HepG2 (cell line): Measurements from ENCODE around the gene WDR49. TPM values are rescaled to one million over a fixed set of nuclear protein-coding genes. Genes with fewer than 3 reads are reported as not detected.

Experiments
- ATAC-seq: fragments of 200-7000 bp; cut with Tn5 transposase; 3 replicates; pipeline ENCODE4 v1.9.1; 2020; ENCODE audit warnings: mild to moderate bottlenecking, moderate library complexity
- BruUV-seq: library from RNA; stranded (reverse); fragments of 400-500 nt; replicated peaks from 2 replicates; lab custom pipeline; 2021; lab: Mats Ljungman, UMichigan
- CTCF ChIA-PET: fragments of 300-600 bp; formaldehyde crosslinking; extraction: SDS; loops from one replicate; lab custom pipeline; 2021; ENCODE audit warnings: low total read pairs, inconsistent platforms, low intra/inter-chr PET ratio; lab: Yijun Ruan, JAX
- POLR2A ChIA-PET: fragments of 350-600 bp; sonication (Branson Sonifier 250); formaldehyde crosslinking; loops from one replicate; lab custom pipeline; 2020; ENCODE audit warnings: antibody characterized with exemption, inconsistent platforms; lab: Yijun Ruan, JAX
- DNase-seq: peaks from one replicate; pipeline ENCODE4 v3.0.0-alpha.2; 2015; ENCODE audit warnings: low spot score
- FAIRE-seq: peaks from 3 replicates; lab custom pipeline; 2011; peaks lifted over from hg19 to GRCh38; lab: Jason Lieb, UNC
- H2AFZ ChIP-seq: one replicate; pipeline ENCODE4 v1.6.1; 2011; ENCODE audit warnings: low read length, inconsistent platforms
- H3K27ac ChIP-seq: fragments of 300-600 bp; 3 replicates; pipeline ENCODE4 v1.8.0; 2011; ENCODE audit warnings: mixed run types, mild to moderate bottlenecking, mixed read lengths, low read length, inconsistent platforms; ENCODE audit not compliant: insufficient read depth; ENCODE audit errors: extremely low read length
- H3K27me3 ChIP-seq, 2 experiments: fragments of 200-600 bp in 1 of 2; 2 replicates in 1 of 2; 3 replicates in 1 of 2; pipeline versions ENCODE4 v1.6.0 to v1.8.0; 2011; ENCODE audit warnings: low read length in 2 of 2, mild to moderate bottlenecking in 2 of 2, moderate library complexity in 2 of 2, inconsistent platforms in 1 of 2; ENCODE audit not compliant: insufficient read depth in 2 of 2, control insufficient read depth in 1 of 2
- H3K36me3 ChIP-seq, 2 experiments: fragments of 200-600 bp in 1 of 2; replicated peaks in 1 of 2; 2 replicates in 1 of 2; 3 replicates in 1 of 2; pipeline versions ENCODE4 v1.5.1 to v1.8.0; 2011; ENCODE audit warnings: low read length in 2 of 2, inconsistent platforms in 1 of 2; ENCODE audit not compliant: insufficient read depth in 2 of 2, control insufficient read depth in 1 of 2
- H3K4me1 ChIP-seq: 2 replicates; pipeline ENCODE4 v1.5.1; 2012; ENCODE audit warnings: low read length, inconsistent platforms; ENCODE audit not compliant: insufficient read depth
- H3K4me2 ChIP-seq: 2 replicates; pipeline ENCODE4 v1.6.0; 2011; ENCODE audit warnings: low read depth, low read length, inconsistent platforms
- H3K4me3 ChIP-seq, 3 experiments: fragments of 200-600 bp in 1 of 3; sonication (generic), shearing (Covaris generic) in 1 of 3; replicated peaks in 1 of 3; 2 replicates each; pipeline ENCODE4 v1.5.1; 2011 to 2016; ENCODE audit warnings: low read length in 3 of 3, inconsistent platforms in 2 of 3, low read depth in 2 of 3, mild to moderate bottlenecking in 2 of 3, control low read depth in 1 of 3, mixed read lengths in 1 of 3; ENCODE audit not compliant: insufficient read depth in 1 of 3
- H3K79me2 ChIP-seq: one replicate; pipeline ENCODE4 v1.6.1; 2011; ENCODE audit warnings: low read length, inconsistent platforms; ENCODE audit not compliant: insufficient read depth
- H3K9ac ChIP-seq: 2 replicates; pipeline ENCODE4 v1.6.0; 2011; ENCODE audit warnings: mild to moderate bottlenecking, low read depth, low read length, inconsistent platforms; ENCODE audit not compliant: insufficient read depth
- H3K9me3 ChIP-seq: 2 replicates; pipeline ENCODE4 v1.5.1; 2012; ENCODE audit warnings: mild to moderate bottlenecking, low read length
- H4K20me1 ChIP-seq: 2 replicates; pipeline ENCODE4 v1.6.0; 2011; ENCODE audit warnings: inconsistent platforms, mild to moderate bottlenecking, low read length, moderate library complexity; ENCODE audit not compliant: insufficient read depth
- ATAD3A ChIP-seq: sonication (generic); formaldehyde crosslinking; IDR thresholded peaks from 2 replicates; pipeline ENCODE4 v1.4.0; 2020; ENCODE audit warnings: missing genetic modification reagents
- CREM ChIP-seq, 2 experiments: sonication (generic) in 1 of 2; formaldehyde crosslinking in 1 of 2; IDR thresholded peaks; 2 replicates each; pipeline versions ENCODE4 v1.4.0 to v1.6.1; 2016 to 2020; ENCODE audit warnings: antibody characterized with exemption in 1 of 2, mild to moderate bottlenecking in 1 of 2, missing genetic modification reagents in 1 of 2
- ESRRA ChIP-seq: sonication (generic); formaldehyde crosslinking; IDR thresholded peaks from 2 replicates; pipeline ENCODE4 v1.5.1; 2020; ENCODE audit warnings: mild to moderate bottlenecking, low read depth, missing genetic modification reagents
- GZF1 ChIP-seq: sonication (generic); formaldehyde crosslinking; IDR thresholded peaks from 2 replicates; pipeline ENCODE4 v1.5.1; 2020; ENCODE audit warnings: mild to moderate bottlenecking, missing genetic modification reagents
- HHEX ChIP-seq: IDR thresholded peaks from 2 replicates; pipeline ENCODE4 v1.6.1; 2016; ENCODE audit warnings: control low read depth
- MAF1 ChIP-seq: sonication (generic); formaldehyde crosslinking; IDR thresholded peaks from 2 replicates; pipeline ENCODE4 v1.5.0; 2020; ENCODE audit warnings: missing genetic modification reagents, borderline replicate concordance
- MAZ ChIP-seq, 2 experiments: sonication (generic) in 1 of 2; formaldehyde crosslinking in 1 of 2; IDR thresholded peaks; 2 replicates each; pipeline versions ENCODE4 v1.5.0 to v1.6.1; 2012 to 2020; ENCODE audit warnings: low read depth in 2 of 2, mild to moderate bottlenecking in 2 of 2, borderline replicate concordance in 1 of 2, improper control_type of control experiment in 1 of 2, low read length in 1 of 2, missing genetic modification reagents in 1 of 2, moderate library complexity in 1 of 2
- MTF2 ChIP-seq: sonication (generic); formaldehyde crosslinking; IDR thresholded peaks from 2 replicates; pipeline ENCODE4 v1.5.0; 2020; ENCODE audit warnings: missing genetic modification reagents, borderline replicate concordance
- MYC ChIP-seq: sonication (generic); formaldehyde crosslinking; IDR thresholded peaks from 2 replicates; pipeline ENCODE4 v1.9.0; 2021; ENCODE audit warnings: missing genetic modification reagents, borderline replicate concordance
- TMF1 ChIP-seq: sonication (generic); formaldehyde crosslinking; IDR thresholded peaks from 2 replicates; pipeline ENCODE4 v1.8.1; 2022; ENCODE audit warnings: low read depth, missing genetic modification reagents
- TRAFD1 ChIP-seq: sonication (generic); formaldehyde crosslinking; IDR thresholded peaks from 2 replicates; pipeline ENCODE4 v1.5.1; 2020; ENCODE audit warnings: missing genetic modification reagents, mild to moderate bottlenecking, borderline replicate concordance
- ZFP1 ChIP-seq: IDR thresholded peaks from 2 replicates; pipeline ENCODE4 v1.6.1; 2016
- ZNF138 ChIP-seq: sonication (generic); formaldehyde crosslinking; IDR thresholded peaks from 2 replicates; pipeline ENCODE4 v1.5.0; 2020; ENCODE audit warnings: mild to moderate bottlenecking, low read depth, missing genetic modification reagents
- ZNF34 ChIP-seq: sonication (generic); formaldehyde crosslinking; IDR thresholded peaks from 2 replicates; pipeline ENCODE4 v1.4.0; 2020; ENCODE audit warnings: mild to moderate bottlenecking, missing genetic modification reagents, borderline replicate concordance
- ZNF451 ChIP-seq: sonication (generic); formaldehyde crosslinking; IDR thresholded peaks from 2 replicates; pipeline ENCODE4 v1.5.0; 2020; ENCODE audit warnings: mild to moderate bottlenecking, missing genetic modification reagents
- ZNF619 ChIP-seq: sonication (generic); formaldehyde crosslinking; IDR thresholded peaks from 2 replicates; pipeline ENCODE4 v1.4.0; 2020; ENCODE audit warnings: mild to moderate bottlenecking, missing genetic modification reagents
- ZNF75D ChIP-seq: sonication (generic); formaldehyde crosslinking; IDR thresholded peaks from 2 replicates; pipeline ENCODE4 v1.8.1; 2023; ENCODE audit warnings: missing genetic modification reagents, mild to moderate bottlenecking, borderline replicate concordance
- ZNF766 ChIP-seq: sonication (generic); formaldehyde crosslinking; IDR thresholded peaks from 2 replicates; pipeline ENCODE4 v1.5.0; 2020; ENCODE audit warnings: missing genetic modification reagents, borderline replicate concordance
- WGBS: methylation state at CpG from one replicate; pipeline ENCODE4 v1.1.6; 2017; ENCODE audit warnings: low lambda C conversion rate; 5-methylcytosine and 5-hydroxymethylcytosine counted together
- in situ Hi-C: cut with HindIII; loops from 2 replicates; pipeline ENCODE4 v1.10.0; 2017; ENCODE audit warnings: low pct_unique_long_range_greater_than_20kb; ENCODE audit not compliant: extremely low pct_ligation_motif_present
- intact Hi-C: fragments of 100-400 bp; cut with micrococcal nuclease; formaldehyde crosslinking; loops from one replicate; pipeline ENCODE4 v1.10.0; 2022; ENCODE audit not compliant: unreplicated experiment
- polyA plus RNA-seq, 8 experiments: library from polyadenylated mRNA; depleted of rRNA in 3 of 8; stranded (reverse) in 7 of 8; unstranded in 1 of 8; fragments of >200 nt; fragmentation: Illumina TruSeq in 4 of 8; extraction: Trizol in 4 of 8; gene quantifications; 2 replicates each; pipeline versions ENCODE4 v1.2.1 to v1.2.3, GENCODE V29; 2011 to 2016; ENCODE audit warnings: low read depth in 4 of 8, missing spikeins in 1 of 8, mixed read lengths in 1 of 8; ENCODE audit not compliant: insufficient read depth in 1 of 8
- total RNA-seq, 5 experiments: library from RNA; depleted of rRNA; stranded (reverse); fragments of >200 nt; fragmentation: Illumina TruSeq; extraction: Trizol; gene quantifications; 2 replicates each; pipeline ENCODE4 v1.2.3, GENCODE V29; 2016; ENCODE audit warnings: low read depth in 1 of 5

Gene WDR49
- total and polyA plus RNA-seq, 2 of the 13 experiments (the other 11 are each of a cell fraction or from before 2014, with no cell fraction given), result 0.04 TPM; not detected in 1

- ATAC-seq (no peak), DNase-seq (no peak)
- Histone ChIP-seq H2AFZ (no peak overlapping the region), H3K9ac (no peak overlapping the region), H3K27me3 (no peaks in the 10 kb centered on the region), H3K4me2 (no peak overlapping the region), H3K9me3 (no peaks in the 10 kb centered on the region)
- in situ Hi-C loops (no loop called here), intact Hi-C loops (no loop called here)
- CTCF ChIA-PET, result no interaction called here
- no TSS peak for BruUV-seq
- TF ChIP-seq MAF1 (CRISPR knock-in tag) (no peak), GZF1 (no peak), ZNF75D (no peak), TMF1 (CRISPR knock-in tag) (no peak), ESRRA (CRISPR knock-in tag) (no peak), ATAD3A (CRISPR knock-in tag) (no peak)
- TF ChIP-seq, all 625 proteins: peak for 0
- POLR2A ChIA-PET, result no interaction called here
- H3K4me3 ChIP-seq, result no peak overlapping the region
- no peak overlapping the region for H3K27ac ChIP-seq
- WGBS, result 47% methylated on average over 5 of the region's 7 CpGs
- no peaks in the 10 kb centered on the region for H3K4me1 ChIP-seq
- H3K36me3 ChIP-seq, result no peaks in the 10 kb centered on the region
- H4K20me1 ChIP-seq, result no peaks in the 10 kb centered on the region
- no peak for FAIRE-seq
- H3K79me2 ChIP-seq, result no peaks in the 10 kb centered on the region
Measured at GRCh38 chr3:167575000-167575600, 78.6 kb downstream of the WDR49 start.

GRCh38 chr3:167572991-167573390 is 80.8 kb downstream of the WDR49 start:
- H3K4me2 ChIP-seq, result no peak overlapping the region
- H3K9me3 ChIP-seq, result no peaks in the 10 kb centered on the region
- FAIRE-seq (no peak), ATAC-seq (no peak), DNase-seq (no peak)
- H3K4me1 ChIP-seq, result no peaks in the 10 kb centered on the region
- ChIA-PET POLR2A (no interaction called here), CTCF (no interaction called here)
- H3K4me3 ChIP-seq, result no peak overlapping the region
- no TSS peak for BruUV-seq
- intact Hi-C loops, result no loop called here
- 0% methylated on average over 2 of the region's 2 CpGs for WGBS
- no peaks in the 10 kb centered on the region for H3K27me3 ChIP-seq
- no peaks in the 10 kb centered on the region for H4K20me1 ChIP-seq
- no peak overlapping the region for H3K27ac ChIP-seq
- no peaks in the 10 kb centered on the region for H3K79me2 ChIP-seq
- in situ Hi-C loops, result no loop called here
- no peaks in the 10 kb centered on the region for H3K36me3 ChIP-seq
- H3K9ac ChIP-seq, result no peak overlapping the region
- no peak overlapping the region for H2AFZ ChIP-seq
- TF ChIP-seq ZNF138 (CRISPR knock-in tag) (no peak), ZFP1 (CRISPR knock-in tag) (no peak), ZNF451 (CRISPR knock-in tag) (no peak), ZNF619 (CRISPR knock-in tag) (no peak), CREM (IDR thresholded peaks at IDR 0.05) (no peak), CREM (CRISPR knock-in tag; IDR thresholded peaks at IDR 0.05) (no peak), ZNF766 (CRISPR knock-in tag) (no peak), MAZ (IDR thresholded peaks at IDR 0.05; ENCODE audit: borderline replicate concordance, low read depth, low read length) (no peak), MAZ (CRISPR knock-in tag; IDR thresholded peaks at IDR 0.05; ENCODE audit: low read depth) (no peak), TRAFD1 (CRISPR knock-in tag) (no peak), ZNF34 (CRISPR knock-in tag) (no peak), MTF2 (CRISPR knock-in tag) (no peak), HHEX (CRISPR knock-in tag) (no peak), MYC (CRISPR knock-in tag) (no peak)
